ENCODE measurements around the gene CXXC5.
A peak's percentile ranks its signal among the peaks of the same experiment; 100 is the strongest.

Gene CXXC5

DNA sequence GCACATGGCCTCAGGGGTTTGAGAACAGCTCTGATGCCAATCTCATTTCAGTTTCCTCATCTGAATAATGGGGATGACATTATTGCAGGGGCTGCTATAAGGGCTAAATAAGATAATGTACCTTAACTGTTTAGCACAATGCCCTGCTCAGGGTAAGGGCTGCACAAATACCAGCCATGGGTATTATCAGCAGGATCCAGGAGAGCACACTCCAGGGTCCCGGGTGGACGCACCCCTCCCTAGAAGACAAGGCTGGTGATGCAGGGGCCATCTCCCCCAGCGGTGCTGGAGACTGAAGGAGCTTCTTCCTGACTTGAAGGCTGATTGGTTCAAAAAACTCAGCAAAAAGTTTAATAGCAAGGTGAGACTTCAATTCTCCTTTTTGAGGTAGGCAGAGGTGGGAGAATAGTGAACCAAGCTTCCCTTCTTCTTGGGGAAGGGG lies 2.7 kb upstream of the CXXC5 start:
- no peak for DNase-seq
- peaks cover 0 to 1% (median 0%) of the 10 kb centered on the region in 4 experiments for H3K36me3 ChIP-seq (ENCODE audit: control insufficient read depth in 4 of 4, insufficient read depth in 4 of 4, low read length in 3 of 4)
- 81% methylated on average over 3 of the region's 3 CpGs for WGBS (ENCODE audit: insufficient coverage)
- ChIA-PET CTCF (interaction anchor here (1.4 to 13.2 kb wide), 5 partner anchors 10 to 66 kb away, joined by 4 to 251 read pairs (median 27); no protein-coding TSS in a partner anchor), POLR2A (interaction anchor here (0.6 to 5.5 kb wide), 4 partner anchors 9 to 1177 kb away, joined by 3 to 83 read pairs (median 4); no protein-coding TSS in a partner anchor)
- H3K27ac ChIP-seq (ENCODE audit: insufficient read depth in 1 of 2, low read depth in 1 of 2, low read length in 2 of 2, poor library complexity in 1 of 2, severe bottlenecking in 2 of 2), result no peak overlapping the region
- H3K9me3 ChIP-seq (ENCODE audit: control extremely low read depth in 1 of 5, control insufficient read depth in 4 of 5, insufficient read depth in 2 of 5, low read depth in 1 of 5, low read length in 4 of 5), result no peaks in the 10 kb centered on the region
- H3K4me3 ChIP-seq (ENCODE audit: control insufficient read depth in 1 of 7, extremely low read depth in 1 of 7, insufficient read depth in 4 of 7, low read depth in 2 of 7, low read length in 6 of 7), result no peak overlapping the region
- peaks cover 2 to 58% (median 34%) of the 10 kb centered on the region in 4 experiments for H3K4me1 ChIP-seq (ENCODE audit: control extremely low read depth in 1 of 4, control insufficient read depth in 4 of 4, insufficient read depth in 4 of 4, low read length in 3 of 4)
- H3K27me3 ChIP-seq (replicated peaks in 2 of 5; ENCODE audit: control insufficient read depth in 4 of 5, insufficient read depth in 5 of 5, low read length in 4 of 5), result no peaks in the 10 kb centered on the region

DNA sequence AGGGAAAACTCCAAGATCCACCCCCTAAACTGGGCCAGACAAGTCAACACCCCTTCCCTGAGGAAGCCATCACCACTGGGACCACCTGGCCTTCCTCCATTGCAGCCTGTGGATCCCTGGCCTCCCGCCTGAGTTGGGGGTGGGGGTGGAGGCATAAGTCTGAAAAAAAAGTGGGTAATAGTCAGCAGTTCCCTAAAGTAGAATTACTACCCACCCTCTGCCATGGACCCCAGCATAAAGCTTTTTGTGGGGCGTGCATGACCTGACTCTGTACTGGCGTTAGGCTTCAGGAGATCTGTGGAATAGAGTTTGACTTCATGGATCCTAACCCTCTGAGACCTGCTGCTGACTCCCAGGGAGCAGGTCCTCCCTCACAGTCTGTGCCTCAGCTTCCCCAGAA lies 2.0 kb upstream of the CXXC5 start:
- Histone ChIP-seq H3K9me3 (ENCODE audit: control extremely low read depth in 1 of 5, control insufficient read depth in 4 of 5, insufficient read depth in 2 of 5, low read depth in 1 of 5, low read length in 4 of 5) (no peaks in the 10 kb centered on the region), H3K4me3 (ENCODE audit: control insufficient read depth in 1 of 7, extremely low read depth in 1 of 7, insufficient read depth in 4 of 7, low read depth in 2 of 7, low read length in 6 of 7) (no peak overlapping the region), H3K27ac (ENCODE audit: insufficient read depth in 1 of 2, low read depth in 1 of 2, low read length in 2 of 2, poor library complexity in 1 of 2, severe bottlenecking in 2 of 2) (no peak overlapping the region), H3K27me3 (replicated peaks in 2 of 5; ENCODE audit: control insufficient read depth in 4 of 5, insufficient read depth in 5 of 5, low read length in 4 of 5) (no peaks in the 10 kb centered on the region), H3K36me3 (ENCODE audit: control insufficient read depth in 4 of 4, insufficient read depth in 4 of 4, low read length in 3 of 4) (no peaks in the 10 kb centered on the region), H3K4me1 (ENCODE audit: control extremely low read depth in 1 of 4, control insufficient read depth in 4 of 4, insufficient read depth in 4 of 4, low read length in 3 of 4) (peaks cover 2 to 64% (median 40%) of the 10 kb centered on the region in 4 experiments)
- POLR2A ChIA-PET, result interaction anchor here (0.8 to 5.5 kb wide), 4 partner anchors 9 to 119 kb away, joined by 3 to 83 read pairs (median 12); no protein-coding TSS in a partner anchor
- DNase-seq, result no peak
- CTCF ChIA-PET, result interaction anchor here (2.2 to 13.2 kb wide), 4 partner anchors 10 to 44 kb away, joined by 4 to 251 read pairs (median 128); no protein-coding TSS in a partner anchor
- 100% methylated on average over 2 of the region's 3 CpGs for WGBS (ENCODE audit: insufficient coverage)

DNA sequence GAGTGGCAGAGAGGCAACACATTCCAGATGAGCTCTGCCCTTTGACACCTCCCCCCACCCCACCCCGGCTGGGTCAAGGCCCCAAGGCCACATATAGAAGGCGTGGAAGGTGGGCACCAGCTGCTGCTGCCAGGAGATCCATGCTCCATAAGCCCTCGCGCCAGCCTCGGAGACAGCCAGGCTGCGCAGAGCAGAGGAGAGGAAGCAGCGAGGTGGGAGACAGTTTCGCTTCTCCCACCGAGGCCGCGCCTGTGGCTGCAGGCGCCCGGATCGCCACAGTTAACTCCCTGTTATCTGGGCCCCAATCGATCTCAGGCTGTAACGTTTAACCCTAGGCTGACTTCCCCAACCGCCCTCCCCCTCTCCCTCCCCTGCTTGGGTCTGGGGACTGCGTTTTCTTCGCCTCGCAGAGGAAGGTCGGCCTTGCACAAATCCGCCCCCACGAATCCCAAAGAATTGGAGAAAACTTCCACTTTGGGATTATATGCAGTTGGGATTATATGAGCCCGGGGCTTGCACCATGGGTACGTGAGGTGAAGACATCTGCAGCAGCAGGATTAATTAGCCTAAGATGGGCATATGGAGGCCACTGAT lies 1.1 kb upstream of the CXXC5 start:
- Histone ChIP-seq H3K27me3 (replicated peaks in 2 of 5; ENCODE audit: control insufficient read depth in 4 of 5, insufficient read depth in 5 of 5, low read length in 4 of 5) (no peaks in the 10 kb centered on the region), H3K36me3 (ENCODE audit: control insufficient read depth in 4 of 4, insufficient read depth in 4 of 4, low read length in 3 of 4) (peaks cover 0 to 2% (median 0%) of the 10 kb centered on the region in 4 experiments), H3K4me3 (ENCODE audit: control insufficient read depth in 1 of 7, extremely low read depth in 1 of 7, insufficient read depth in 4 of 7, low read depth in 2 of 7, low read length in 6 of 7) (peak overlapping the region in 6 of 7 experiments; percentile 47 to 95 (median 88)), H3K4me1 (ENCODE audit: control extremely low read depth in 1 of 4, control insufficient read depth in 4 of 4, insufficient read depth in 4 of 4, low read length in 3 of 4) (peaks cover 6 to 71% (median 48%) of the 10 kb centered on the region in 4 experiments), H3K27ac (ENCODE audit: insufficient read depth in 1 of 2, low read depth in 1 of 2, low read length in 2 of 2, poor library complexity in 1 of 2, severe bottlenecking in 2 of 2) (peak overlapping the region in 1 of 2 experiments; percentile 43), H3K9me3 (ENCODE audit: control extremely low read depth in 1 of 5, control insufficient read depth in 4 of 5, insufficient read depth in 2 of 5, low read depth in 1 of 5, low read length in 4 of 5) (no peaks in the 10 kb centered on the region)
- ChIA-PET CTCF (interaction anchor here (1.2 to 13.2 kb wide), 6 partner anchors 11 to 64 kb away, joined by 4 to 251 read pairs (median 4); no protein-coding TSS in a partner anchor), POLR2A (interaction anchor here (0.5 to 5.5 kb wide), 8 partner anchors 10 to 118 kb away, joined by 3 to 83 read pairs (median 4); no protein-coding TSS in a partner anchor)
- 6% methylated on average over 18 of the region's 25 CpGs for WGBS (ENCODE audit: insufficient coverage)
- DNase-seq, result peak in 2 of 3 donors; percentile 61 to 69

DNA sequence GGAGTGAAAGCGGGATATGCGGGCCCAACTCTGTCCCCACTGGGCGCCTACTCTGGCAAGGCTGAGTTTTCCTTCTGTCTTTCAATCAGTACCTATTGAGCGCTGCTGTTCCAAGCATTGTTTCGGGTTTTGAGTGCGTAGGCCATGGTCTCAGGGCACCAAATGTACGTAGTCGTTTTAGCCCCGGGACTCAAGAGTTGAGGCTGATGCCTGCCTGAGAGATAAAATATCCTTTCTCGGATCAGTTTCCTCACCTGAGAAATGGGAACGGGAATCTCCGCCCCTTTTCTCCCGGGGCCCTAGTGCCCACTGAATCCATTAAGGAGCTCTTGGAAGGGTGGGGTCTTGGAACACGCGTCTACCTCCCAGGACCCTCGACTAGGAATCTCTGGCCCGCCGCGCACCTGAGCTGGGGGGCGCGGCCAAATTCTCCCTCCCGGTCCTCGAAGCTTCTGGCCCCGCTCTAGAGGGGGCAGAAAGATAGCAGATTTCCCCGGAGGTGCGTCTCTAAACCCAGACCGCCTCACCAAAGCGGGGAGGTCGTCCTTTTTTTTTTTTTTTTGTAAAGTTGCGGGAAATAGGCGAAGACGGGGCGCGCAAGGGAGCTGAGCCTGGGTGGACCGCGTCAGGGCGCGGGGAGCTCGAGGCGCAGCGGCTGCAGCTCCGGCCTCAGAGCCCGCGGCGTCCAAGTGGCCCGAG lies 494 bp upstream of the CXXC5 start:
- POLR2A ChIA-PET, result interaction anchor here (0.5 to 5.5 kb wide), 13 partner anchors 10 to 1079 kb away, joined by 3 to 83 read pairs (median 5); no protein-coding TSS in a partner anchor
- peaks cover 10 to 74% (median 52%) of the 10 kb centered on the region in 4 experiments for H3K4me1 ChIP-seq (ENCODE audit: control extremely low read depth in 1 of 4, control insufficient read depth in 4 of 4, insufficient read depth in 4 of 4, low read length in 3 of 4)

DNA sequence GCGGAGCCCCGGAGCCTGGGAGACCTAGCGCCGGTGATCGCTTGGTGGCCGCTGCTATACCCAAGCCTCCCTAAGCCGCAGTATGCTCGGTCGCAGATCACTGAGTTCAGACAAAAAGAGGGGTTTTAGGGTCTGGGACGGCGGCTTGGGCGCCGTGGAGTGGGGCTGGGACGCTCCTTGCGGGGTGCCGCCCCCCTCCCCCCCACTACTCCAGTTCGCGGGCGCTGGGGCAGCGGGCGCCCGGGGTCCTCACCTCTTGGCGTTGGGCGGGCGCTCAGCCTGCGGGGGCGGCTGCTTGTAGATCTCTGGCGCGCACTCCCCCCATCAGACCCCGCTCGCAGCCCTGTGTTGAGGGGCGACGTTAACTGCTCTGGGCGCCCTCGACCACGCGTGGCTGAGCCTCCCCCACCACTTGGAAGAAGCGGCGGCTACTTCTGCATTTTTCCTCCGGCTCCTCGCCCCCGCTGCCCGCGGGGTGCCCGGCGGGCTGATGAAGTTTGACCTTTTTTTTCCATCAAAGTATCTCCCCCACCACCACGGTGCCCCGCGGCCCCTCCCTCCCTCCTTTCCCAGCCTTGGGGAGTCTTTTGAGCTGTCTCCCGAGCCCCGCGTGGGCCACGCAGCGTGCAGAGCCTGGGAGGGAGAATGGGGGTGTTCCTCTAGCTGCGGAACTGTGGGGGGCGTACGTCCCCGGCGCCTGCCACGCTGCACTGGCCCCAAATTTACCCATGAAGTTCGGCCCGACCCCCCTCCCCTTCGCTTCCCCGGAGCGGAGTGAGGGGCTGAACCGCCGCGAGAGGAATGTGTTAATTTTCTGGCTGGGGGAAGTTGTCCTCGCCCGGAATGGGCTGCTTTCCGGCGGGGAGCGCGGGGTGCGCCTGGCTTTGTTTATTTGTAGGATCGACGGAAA lies 1.2 kb downstream of the CXXC5 start:
- H3K9me3 ChIP-seq (ENCODE audit: control extremely low read depth in 1 of 5, control insufficient read depth in 4 of 5, insufficient read depth in 2 of 5, low read depth in 1 of 5, low read length in 4 of 5), result no peaks in the 10 kb centered on the region
- ChIA-PET CTCF (interaction anchor here (0.6 to 13.2 kb wide), 10 partner anchors 14 to 118 kb away, joined by 3 to 251 read pairs (median 5); no protein-coding TSS in a partner anchor), POLR2A (interaction anchor here (0.8 to 5.5 kb wide), 6 partner anchors 9 to 61 kb away, joined by 3 to 83 read pairs (median 8); no protein-coding TSS in a partner anchor)
- WGBS (ENCODE audit: insufficient coverage), result 0% methylated on average over 52 of the region's 77 CpGs
- peaks cover 0 to 15% (median 0%) of the 10 kb centered on the region in 4 experiments for H3K36me3 ChIP-seq (ENCODE audit: control insufficient read depth in 4 of 4, insufficient read depth in 4 of 4, low read length in 3 of 4)
- peaks cover 17 to 74% (median 61%) of the 10 kb centered on the region in 4 experiments for H3K4me1 ChIP-seq (ENCODE audit: control extremely low read depth in 1 of 4, control insufficient read depth in 4 of 4, insufficient read depth in 4 of 4, low read length in 3 of 4)
- DNase-seq, result peak in 2 of 3 donors; percentile 74 to 80
- no peaks in the 10 kb centered on the region for H3K27me3 ChIP-seq (replicated peaks in 2 of 5; ENCODE audit: control insufficient read depth in 4 of 5, insufficient read depth in 5 of 5, low read length in 4 of 5)
- H3K4me3 ChIP-seq (ENCODE audit: control insufficient read depth in 1 of 7, extremely low read depth in 1 of 7, insufficient read depth in 4 of 7, low read depth in 2 of 7, low read length in 6 of 7), result peak overlapping the region; percentile 83 to 95 (median 90)
- H3K27ac ChIP-seq (ENCODE audit: insufficient read depth in 1 of 2, low read depth in 1 of 2, low read length in 2 of 2, poor library complexity in 1 of 2, severe bottlenecking in 2 of 2), result peak overlapping the region; percentile 58 to 85

More for the DNA sequence above, 494 bp upstream of the CXXC5 start:
- CTCF ChIA-PET, result interaction anchor here (1.0 to 13.2 kb wide), 10 partner anchors 12 to 117 kb away, joined by 3 to 251 read pairs (median 4); no protein-coding TSS in a partner anchor
- peak overlapping the region in 1 of 2 experiments; percentile 43 for H3K27ac ChIP-seq (ENCODE audit: insufficient read depth in 1 of 2, low read depth in 1 of 2, low read length in 2 of 2, poor library complexity in 1 of 2, severe bottlenecking in 2 of 2)
- no peaks in the 10 kb centered on the region for H3K27me3 ChIP-seq (replicated peaks in 2 of 5; ENCODE audit: control insufficient read depth in 4 of 5, insufficient read depth in 5 of 5, low read length in 4 of 5)
- 26% methylated on average over 25 of the region's 46 CpGs for WGBS (ENCODE audit: insufficient coverage)
- peak in 1 of 3 donors; percentile 22 for DNase-seq
- H3K4me3 ChIP-seq (ENCODE audit: control insufficient read depth in 1 of 7, extremely low read depth in 1 of 7, insufficient read depth in 4 of 7, low read depth in 2 of 7, low read length in 6 of 7), result peak overlapping the region; percentile 47 to 95 (median 89)
- H3K9me3 ChIP-seq (ENCODE audit: control extremely low read depth in 1 of 5, control insufficient read depth in 4 of 5, insufficient read depth in 2 of 5, low read depth in 1 of 5, low read length in 4 of 5), result no peaks in the 10 kb centered on the region
- peaks cover 0 to 5% (median 0%) of the 10 kb centered on the region in 4 experiments for H3K36me3 ChIP-seq (ENCODE audit: control insufficient read depth in 4 of 4, insufficient read depth in 4 of 4, low read length in 3 of 4)
